HepG2 (cell line): Measurements from ENCODE around the gene SMIM1. TPM values are rescaled to one million over a fixed set of nuclear protein-coding genes. Genes with fewer than 3 reads are reported as not detected.

ENCODE experiments used
- ARNT ChIP-seq: fragments of 450-650 bp; IDR thresholded peaks from 2 replicates; pipeline ENCODE4 v1.6.1; 2017
- HDAC1 ChIP-seq: sonication (generic); formaldehyde crosslinking; IDR thresholded peaks from 2 replicates; pipeline ENCODE4 v1.5.1; 2020; ENCODE audit warnings: mild to moderate bottlenecking, missing genetic modification reagents
- SMYD3 ChIP-seq: sonication (generic); formaldehyde crosslinking; IDR thresholded peaks from 2 replicates; pipeline ENCODE4 v1.8.1; 2023; ENCODE audit warnings: mild to moderate bottlenecking, missing genetic modification reagents
- TMF1 ChIP-seq: sonication (generic); formaldehyde crosslinking; IDR thresholded peaks from 2 replicates; pipeline ENCODE4 v1.8.1; 2022; ENCODE audit warnings: low read depth, missing genetic modification reagents
- ZFY ChIP-seq: sonication (generic); formaldehyde crosslinking; IDR thresholded peaks from 2 replicates; pipeline ENCODE4 v1.4.0; 2020; ENCODE audit warnings: missing genetic modification reagents
- ZNF558 ChIP-seq: sonication (generic); formaldehyde crosslinking; IDR thresholded peaks from 2 replicates; pipeline ENCODE4 v1.9.0; 2022; ENCODE audit warnings: mild to moderate bottlenecking, missing genetic modification reagents, borderline replicate concordance
- ZNF816 ChIP-seq: sonication (generic); formaldehyde crosslinking; IDR thresholded peaks from 2 replicates; pipeline ENCODE4 v1.8.0; 2022; ENCODE audit warnings: missing genetic modification reagents, mild to moderate bottlenecking, borderline replicate concordance
- ZNF878 ChIP-seq: sonication (generic); formaldehyde crosslinking; IDR thresholded peaks from 2 replicates; pipeline ENCODE4 v1.8.1; 2023; ENCODE audit warnings: mild to moderate bottlenecking, missing genetic modification reagents, moderate library complexity
- ZNF891 ChIP-seq: sonication (generic); formaldehyde crosslinking; IDR thresholded peaks from 2 replicates; pipeline ENCODE4 v1.5.0; 2020; ENCODE audit warnings: mild to moderate bottlenecking, missing genetic modification reagents
- polyA plus RNA-seq, 8 experiments: library from polyadenylated mRNA; depleted of rRNA in 3 of 8; stranded (reverse) in 7 of 8; unstranded in 1 of 8; fragments of >200 nt; fragmentation: Illumina TruSeq in 4 of 8; extraction: Trizol in 4 of 8; gene quantifications; 2 replicates each; pipeline versions ENCODE4 v1.2.1 to v1.2.3, GENCODE V29; 2011 to 2016; ENCODE audit warnings: low read depth in 4 of 8, missing spikeins in 1 of 8, mixed read lengths in 1 of 8; ENCODE audit not compliant: insufficient read depth in 1 of 8
- total RNA-seq, 5 experiments: library from RNA; depleted of rRNA; stranded (reverse); fragments of >200 nt; fragmentation: Illumina TruSeq; extraction: Trizol; gene quantifications; 2 replicates each; pipeline ENCODE4 v1.2.3, GENCODE V29; 2016; ENCODE audit warnings: low read depth in 1 of 5
- TF ChIP-seq, protein P1 (sequence below): sonication (generic); formaldehyde crosslinking; IDR thresholded peaks from 2 replicates; pipeline ENCODE4 v1.4.0; 2020; ENCODE audit warnings: missing genetic modification reagents
- TF ChIP-seq, protein P2 (sequence below): sonication (generic); formaldehyde crosslinking; IDR thresholded peaks from 2 replicates; pipeline ENCODE4 v1.4.0; 2020; ENCODE audit warnings: mild to moderate bottlenecking, missing genetic modification reagents, borderline replicate concordance
- TF ChIP-seq, protein P3 (sequence below): sonication (generic); formaldehyde crosslinking; conservative IDR thresholded peaks from 2 replicates; pipeline ENCODE4 v1.4.0; 2020; ENCODE audit warnings: mild to moderate bottlenecking, missing genetic modification reagents, moderate library complexity
- TF ChIP-seq, protein P4 (sequence below): sonication (generic); formaldehyde crosslinking; IDR thresholded peaks from 2 replicates; pipeline ENCODE4 v1.4.0; 2020; ENCODE audit warnings: missing genetic modification reagents

SMIM1 gene
- total and polyA plus RNA-seq, 2 of the 13 experiments (the other 11 are each of a cell fraction or from before 2014, with no cell fraction given): 12.4 to 56.3 TPM

DNA sequence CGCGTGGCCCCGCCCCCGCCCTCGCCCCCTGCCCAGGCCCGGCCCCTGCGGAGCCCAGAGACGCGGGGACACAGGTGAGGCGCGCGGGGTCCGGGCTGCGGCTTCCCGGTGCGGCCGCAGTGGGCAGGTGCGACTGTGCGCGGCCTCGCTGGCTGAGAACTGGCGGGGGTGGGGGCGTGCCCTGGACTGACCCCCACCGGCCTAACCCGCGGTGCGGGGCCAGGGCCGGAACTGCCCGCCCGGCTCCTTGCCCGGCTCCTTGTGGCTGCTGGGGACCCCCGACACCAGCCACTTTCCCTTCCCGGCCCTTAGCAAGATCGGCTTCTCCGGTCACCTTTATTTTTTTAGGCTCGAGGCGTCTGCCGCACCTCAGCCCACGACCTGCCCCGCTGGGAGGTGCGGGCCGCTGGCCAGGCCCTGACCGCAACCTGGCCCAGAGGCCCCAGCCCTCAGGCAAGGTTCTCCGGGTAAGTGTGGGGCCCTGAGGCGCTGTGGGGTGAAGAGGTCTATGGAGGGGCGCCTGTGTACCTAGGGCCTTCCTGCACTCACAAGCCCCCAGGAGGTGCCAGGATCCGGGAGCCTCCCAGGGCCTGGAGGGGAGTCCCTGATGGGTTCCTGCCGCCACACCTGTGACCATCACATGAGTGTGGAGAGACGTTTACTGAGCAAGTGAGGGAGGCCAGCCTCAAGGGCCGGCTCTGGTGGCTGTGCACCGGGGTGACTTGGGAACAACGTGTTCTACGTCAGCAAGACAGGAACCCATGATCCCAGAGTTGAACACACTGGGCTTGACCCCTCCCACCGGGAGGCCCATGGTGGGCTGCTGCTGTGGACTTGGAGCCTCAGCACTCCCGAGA lies at the start of gene SMIM1 (continued):
- TF ChIP-seq, protein P1, sequence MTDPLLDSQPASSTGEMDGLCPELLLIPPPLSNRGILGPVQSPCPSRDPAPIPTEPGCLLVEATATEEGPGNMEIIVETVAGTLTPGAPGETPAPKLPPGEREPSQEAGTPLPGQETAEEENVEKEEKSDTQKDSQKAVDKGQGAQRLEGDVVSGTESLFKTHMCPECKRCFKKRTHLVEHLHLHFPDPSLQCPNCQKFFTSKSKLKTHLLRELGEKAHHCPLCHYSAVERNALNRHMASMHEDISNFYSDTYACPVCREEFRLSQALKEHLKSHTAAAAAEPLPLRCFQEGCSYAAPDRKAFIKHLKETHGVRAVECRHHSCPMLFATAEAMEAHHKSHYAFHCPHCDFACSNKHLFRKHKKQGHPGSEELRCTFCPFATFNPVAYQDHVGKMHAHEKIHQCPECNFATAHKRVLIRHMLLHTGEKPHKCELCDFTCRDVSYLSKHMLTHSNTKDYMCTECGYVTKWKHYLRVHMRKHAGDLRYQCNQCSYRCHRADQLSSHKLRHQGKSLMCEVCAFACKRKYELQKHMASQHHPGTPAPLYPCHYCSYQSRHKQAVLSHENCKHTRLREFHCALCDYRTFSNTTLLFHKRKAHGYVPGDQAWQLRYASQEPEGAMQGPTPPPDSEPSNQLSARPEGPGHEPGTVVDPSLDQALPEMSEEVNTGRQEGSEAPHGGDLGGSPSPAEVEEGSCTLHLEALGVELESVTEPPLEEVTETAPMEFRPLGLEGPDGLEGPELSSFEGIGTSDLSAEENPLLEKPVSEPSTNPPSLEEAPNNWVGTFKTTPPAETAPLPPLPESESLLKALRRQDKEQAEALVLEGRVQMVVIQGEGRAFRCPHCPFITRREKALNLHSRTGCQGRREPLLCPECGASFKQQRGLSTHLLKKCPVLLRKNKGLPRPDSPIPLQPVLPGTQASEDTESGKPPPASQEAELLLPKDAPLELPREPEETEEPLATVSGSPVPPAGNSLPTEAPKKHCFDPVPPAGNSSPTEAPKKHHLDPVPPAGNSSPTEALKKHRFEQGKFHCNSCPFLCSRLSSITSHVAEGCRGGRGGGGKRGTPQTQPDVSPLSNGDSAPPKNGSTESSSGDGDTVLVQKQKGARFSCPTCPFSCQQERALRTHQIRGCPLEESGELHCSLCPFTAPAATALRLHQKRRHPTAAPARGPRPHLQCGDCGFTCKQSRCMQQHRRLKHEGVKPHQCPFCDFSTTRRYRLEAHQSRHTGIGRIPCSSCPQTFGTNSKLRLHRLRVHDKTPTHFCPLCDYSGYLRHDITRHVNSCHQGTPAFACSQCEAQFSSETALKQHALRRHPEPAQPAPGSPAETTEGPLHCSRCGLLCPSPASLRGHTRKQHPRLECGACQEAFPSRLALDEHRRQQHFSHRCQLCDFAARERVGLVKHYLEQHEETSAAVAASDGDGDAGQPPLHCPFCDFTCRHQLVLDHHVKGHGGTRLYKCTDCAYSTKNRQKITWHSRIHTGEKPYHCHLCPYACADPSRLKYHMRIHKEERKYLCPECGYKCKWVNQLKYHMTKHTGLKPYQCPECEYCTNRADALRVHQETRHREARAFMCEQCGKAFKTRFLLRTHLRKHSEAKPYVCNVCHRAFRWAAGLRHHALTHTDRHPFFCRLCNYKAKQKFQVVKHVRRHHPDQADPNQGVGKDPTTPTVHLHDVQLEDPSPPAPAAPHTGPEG (CRISPR knock-in tag): no peak
- no peak for TF ChIP-seq ZNF878
- TF ChIP-seq ARNT: no peak
- TF ChIP-seq SMYD3 (CRISPR knock-in tag): no peak
- TF ChIP-seq, protein P2, sequence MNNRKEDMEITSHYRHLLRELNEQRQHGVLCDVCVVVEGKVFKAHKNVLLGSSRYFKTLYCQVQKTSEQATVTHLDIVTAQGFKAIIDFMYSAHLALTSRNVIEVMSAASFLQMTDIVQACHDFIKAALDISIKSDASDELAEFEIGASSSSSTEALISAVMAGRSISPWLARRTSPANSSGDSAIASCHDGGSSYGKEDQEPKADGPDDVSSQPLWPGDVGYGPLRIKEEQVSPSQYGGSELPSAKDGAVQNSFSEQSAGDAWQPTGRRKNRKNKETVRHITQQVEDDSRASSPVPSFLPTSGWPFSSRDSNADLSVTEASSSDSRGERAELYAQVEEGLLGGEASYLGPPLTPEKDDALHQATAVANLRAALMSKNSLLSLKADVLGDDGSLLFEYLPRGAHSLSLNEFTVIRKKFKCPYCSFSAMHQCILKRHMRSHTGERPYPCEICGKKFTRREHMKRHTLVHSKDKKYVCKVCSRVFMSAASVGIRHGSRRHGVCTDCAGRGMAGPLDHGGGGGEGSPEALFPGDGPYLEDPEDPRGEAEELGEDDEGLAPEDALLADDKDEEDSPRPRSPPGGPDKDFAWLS (CRISPR knock-in tag): no peak
- TF ChIP-seq, protein P3, sequence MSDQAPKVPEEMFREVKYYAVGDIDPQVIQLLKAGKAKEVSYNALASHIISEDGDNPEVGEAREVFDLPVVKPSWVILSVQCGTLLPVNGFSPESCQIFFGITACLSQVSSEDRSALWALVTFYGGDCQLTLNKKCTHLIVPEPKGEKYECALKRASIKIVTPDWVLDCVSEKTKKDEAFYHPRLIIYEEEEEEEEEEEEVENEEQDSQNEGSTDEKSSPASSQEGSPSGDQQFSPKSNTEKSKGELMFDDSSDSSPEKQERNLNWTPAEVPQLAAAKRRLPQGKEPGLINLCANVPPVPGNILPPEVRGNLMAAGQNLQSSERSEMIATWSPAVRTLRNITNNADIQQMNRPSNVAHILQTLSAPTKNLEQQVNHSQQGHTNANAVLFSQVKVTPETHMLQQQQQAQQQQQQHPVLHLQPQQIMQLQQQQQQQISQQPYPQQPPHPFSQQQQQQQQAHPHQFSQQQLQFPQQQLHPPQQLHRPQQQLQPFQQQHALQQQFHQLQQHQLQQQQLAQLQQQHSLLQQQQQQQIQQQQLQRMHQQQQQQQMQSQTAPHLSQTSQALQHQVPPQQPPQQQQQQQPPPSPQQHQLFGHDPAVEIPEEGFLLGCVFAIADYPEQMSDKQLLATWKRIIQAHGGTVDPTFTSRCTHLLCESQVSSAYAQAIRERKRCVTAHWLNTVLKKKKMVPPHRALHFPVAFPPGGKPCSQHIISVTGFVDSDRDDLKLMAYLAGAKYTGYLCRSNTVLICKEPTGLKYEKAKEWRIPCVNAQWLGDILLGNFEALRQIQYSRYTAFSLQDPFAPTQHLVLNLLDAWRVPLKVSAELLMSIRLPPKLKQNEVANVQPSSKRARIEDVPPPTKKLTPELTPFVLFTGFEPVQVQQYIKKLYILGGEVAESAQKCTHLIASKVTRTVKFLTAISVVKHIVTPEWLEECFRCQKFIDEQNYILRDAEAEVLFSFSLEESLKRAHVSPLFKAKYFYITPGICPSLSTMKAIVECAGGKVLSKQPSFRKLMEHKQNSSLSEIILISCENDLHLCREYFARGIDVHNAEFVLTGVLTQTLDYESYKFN (CRISPR knock-in tag): 0 out of 2 replicates have a peak, but pooled peaks have one; percentile 29
- peak; percentile 63 for TF ChIP-seq ZFY
- TF ChIP-seq, protein P4, sequence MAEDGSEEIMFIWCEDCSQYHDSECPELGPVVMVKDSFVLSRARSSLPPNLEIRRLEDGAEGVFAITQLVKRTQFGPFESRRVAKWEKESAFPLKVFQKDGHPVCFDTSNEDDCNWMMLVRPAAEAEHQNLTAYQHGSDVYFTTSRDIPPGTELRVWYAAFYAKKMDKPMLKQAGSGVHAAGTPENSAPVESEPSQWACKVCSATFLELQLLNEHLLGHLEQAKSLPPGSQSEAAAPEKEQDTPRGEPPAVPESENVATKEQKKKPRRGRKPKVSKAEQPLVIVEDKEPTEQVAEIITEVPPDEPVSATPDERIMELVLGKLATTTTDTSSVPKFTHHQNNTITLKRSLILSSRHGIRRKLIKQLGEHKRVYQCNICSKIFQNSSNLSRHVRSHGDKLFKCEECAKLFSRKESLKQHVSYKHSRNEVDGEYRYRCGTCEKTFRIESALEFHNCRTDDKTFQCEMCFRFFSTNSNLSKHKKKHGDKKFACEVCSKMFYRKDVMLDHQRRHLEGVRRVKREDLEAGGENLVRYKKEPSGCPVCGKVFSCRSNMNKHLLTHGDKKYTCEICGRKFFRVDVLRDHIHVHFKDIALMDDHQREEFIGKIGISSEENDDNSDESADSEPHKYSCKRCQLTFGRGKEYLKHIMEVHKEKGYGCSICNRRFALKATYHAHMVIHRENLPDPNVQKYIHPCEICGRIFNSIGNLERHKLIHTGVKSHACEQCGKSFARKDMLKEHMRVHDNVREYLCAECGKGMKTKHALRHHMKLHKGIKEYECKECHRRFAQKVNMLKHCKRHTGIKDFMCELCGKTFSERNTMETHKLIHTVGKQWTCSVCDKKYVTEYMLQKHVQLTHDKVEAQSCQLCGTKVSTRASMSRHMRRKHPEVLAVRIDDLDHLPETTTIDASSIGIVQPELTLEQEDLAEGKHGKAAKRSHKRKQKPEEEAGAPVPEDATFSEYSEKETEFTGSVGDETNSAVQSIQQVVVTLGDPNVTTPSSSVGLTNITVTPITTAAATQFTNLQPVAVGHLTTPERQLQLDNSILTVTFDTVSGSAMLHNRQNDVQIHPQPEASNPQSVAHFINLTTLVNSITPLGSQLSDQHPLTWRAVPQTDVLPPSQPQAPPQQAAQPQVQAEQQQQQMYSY (CRISPR knock-in tag): 0 out of 2 replicates have a peak, but pooled peaks have one; percentile 4
- TF ChIP-seq HDAC1: peak; percentile 64
- TF ChIP-seq ZNF891: peak; percentile 53; the same call in 1 of the 2 replicates
- TF ChIP-seq ZNF558 (CRISPR knock-in tag): no peak
- no peak for TF ChIP-seq ZNF816 (CRISPR knock-in tag)
- TF ChIP-seq TMF1 (CRISPR knock-in tag): peak; percentile 68; the same call in 1 of the 2 replicates
